Keratinocyte (primary cell): ENCODE results near the gene SLC44A5. TPM values are rescaled to one million over a fixed set of nuclear protein-coding genes. Genes with fewer than 3 reads are reported as not detected.

Experiments
- DNase-seq: peaks from one replicate; pipeline ENCODE4 v3.0.0-alpha.2; 2011; ENCODE audit warnings: low read depth, missing footprints, low spot score
- FAIRE-seq: peaks from 2 replicates; lab custom pipeline; 2011; peaks lifted over from hg19 to GRCh38; lab: Jason Lieb, UNC
- H2AFZ ChIP-seq: 2 replicates; pipeline ENCODE4 v1.6.0; 2012; ENCODE audit warnings: low read length, control low read depth, inconsistent platforms; ENCODE audit not compliant: control insufficient read depth
- H3K27ac ChIP-seq: 2 replicates; pipeline ENCODE4 v1.5.1; 2011; ENCODE audit warnings: low read length; ENCODE audit not compliant: control insufficient read depth, insufficient read depth
- H3K27me3 ChIP-seq: 3 replicates; pipeline ENCODE4 v1.6.0; 2011; ENCODE audit warnings: low read length; ENCODE audit not compliant: control insufficient read depth, insufficient read depth; ENCODE audit errors: extremely low read depth
- H3K36me3 ChIP-seq, 2 experiments: 2 replicates in 1 of 2; 3 replicates in 1 of 2; pipeline ENCODE4 v1.5.1; 2011; ENCODE audit warnings: low read length in 2 of 2, mild to moderate bottlenecking in 1 of 2; ENCODE audit not compliant: control insufficient read depth in 2 of 2, insufficient read depth in 2 of 2; ENCODE audit errors: extremely low read depth in 1 of 2
- H3K4me1 ChIP-seq: 3 replicates; pipeline ENCODE4 v1.5.1; 2011; ENCODE audit warnings: low read length; ENCODE audit not compliant: control insufficient read depth, insufficient read depth; ENCODE audit errors: extremely low read depth
- H3K4me2 ChIP-seq: 3 replicates; pipeline ENCODE4 v1.6.0; 2011; ENCODE audit warnings: low read depth, low read length; ENCODE audit not compliant: control insufficient read depth, insufficient read depth; ENCODE audit errors: extremely low read depth
- H3K4me3 ChIP-seq, 3 experiments: fragments of 200-600 bp in 1 of 3; sonication (generic) in 1 of 3; 2 replicates in 2 of 3; 3 replicates in 1 of 3; pipeline ENCODE4 v1.5.1; 2011 to 2016; ENCODE audit warnings: low read length in 3 of 3, mild to moderate bottlenecking in 3 of 3, control low read depth in 2 of 3, inconsistent platforms in 1 of 3, low read depth in 1 of 3, mixed read lengths in 1 of 3, mixed run types in 1 of 3, moderate library complexity in 1 of 3; ENCODE audit not compliant: control insufficient read depth in 2 of 3, insufficient read depth in 2 of 3; ENCODE audit errors: extremely low read depth in 1 of 3
- H3K79me2 ChIP-seq: 2 replicates; pipeline ENCODE4 v1.6.0; 2012; ENCODE audit warnings: low read length; ENCODE audit not compliant: control insufficient read depth, insufficient read depth
- H3K9ac ChIP-seq: 3 replicates; pipeline ENCODE4 v1.6.0; 2011; ENCODE audit warnings: low read length; ENCODE audit not compliant: control insufficient read depth, insufficient read depth; ENCODE audit errors: extremely low read depth
- H3K9me1 ChIP-seq: 3 replicates; pipeline ENCODE4 v1.6.0; 2011; ENCODE audit warnings: low read length; ENCODE audit not compliant: control insufficient read depth, insufficient read depth; ENCODE audit errors: extremely low read depth
- H3K9me3 ChIP-seq: 2 replicates; pipeline ENCODE4 v1.5.1; 2012; ENCODE audit warnings: low read depth, low read length; ENCODE audit not compliant: control insufficient read depth
- H4K20me1 ChIP-seq: 3 replicates; pipeline ENCODE4 v1.6.0; 2011; ENCODE audit warnings: low read length; ENCODE audit not compliant: control insufficient read depth, insufficient read depth; ENCODE audit errors: extremely low read depth
- CTCF ChIP-seq, 3 experiments: IDR thresholded peaks in 1 of 3; conservative IDR thresholded peaks in 1 of 3; optimal IDR thresholded peaks in 1 of 3; 2 replicates in 2 of 3; 3 replicates in 1 of 3; pipeline versions ENCODE3 to v1.5.1; 2011; ENCODE audit warnings: low read length in 3 of 3, mild to moderate bottlenecking in 3 of 3, moderate library complexity in 2 of 3, control low read depth in 1 of 3, inconsistent platforms in 1 of 3; ENCODE audit not compliant: insufficient read depth in 2 of 3; ENCODE audit errors: extremely low read depth in 1 of 3
- EZH2 ChIP-seq: IDR thresholded peaks from one replicate; pipeline ENCODE4 v1.6.1; 2012; ENCODE audit warnings: inconsistent platforms, mild to moderate bottlenecking, low read length, moderate library complexity
- dilution Hi-C: fragments of 300-500 bp; cut with MboI; formaldehyde crosslinking; loops from one replicate; pipeline ENCODE4 v1.7.0; 2020; ENCODE audit warnings: low sequenced_read_pairs; ENCODE audit not compliant: extremely low pct_ligation_motif_present
- polyA plus RNA-seq, 5 experiments: library from polyadenylated mRNA; depleted of rRNA in 3 of 5; stranded (reverse) in 3 of 5; stranded (forward) in 1 of 5; unstranded in 1 of 5; fragments of >200 nt; gene quantifications; 1 replicate in 1 of 5; 2 replicates in 3 of 5; 3 replicates in 1 of 5; pipeline versions ENCODE4 v1.2.1 to v1.2.3, GENCODE V29; 2011 to 2012; ENCODE audit warnings: missing spikeins in 2 of 5, low read depth in 1 of 5, low replicate concordance in 1 of 5

SLC44A5 gene
- polyA plus RNA-seq, 1 donor (not counting 4 experiments of a cell fraction or from before 2014, with no cell fraction given), result 0.72 TPM

- H3K27me3 ChIP-seq, result no peaks in the 10 kb centered on the region
- H3K9me1 ChIP-seq, result no peaks in the 10 kb centered on the region
- no peak overlapping the region for H3K4me2 ChIP-seq
- H3K79me2 ChIP-seq, result no peaks in the 10 kb centered on the region
- H3K36me3 ChIP-seq, result no peaks in the 10 kb centered on the region
- FAIRE-seq (no peak), DNase-seq (no peak)
- no peak overlapping the region for H3K9ac ChIP-seq
- no peak overlapping the region for H3K4me3 ChIP-seq
- dilution Hi-C loops, result no loop called here
- H3K9me3 ChIP-seq, result no peaks in the 10 kb centered on the region
- no peaks in the 10 kb centered on the region for H4K20me1 ChIP-seq
- H3K4me1 ChIP-seq, result no peaks in the 10 kb centered on the region
- TF ChIP-seq CTCF (optimal IDR thresholded peaks at IDR 0.05 in 1 of 3, IDR thresholded peaks at IDR 0.05 in 1 of 3, conservative IDR thresholded peaks at IDR 0.05 in 1 of 3; ENCODE audit: extremely low read depth in 1 of 3, insufficient read depth in 2 of 3, low read length in 3 of 3) (no peak), EZH2 (no peak)
- H2AFZ ChIP-seq, result no peak overlapping the region
- H3K27ac ChIP-seq, result no peak overlapping the region
Observed at GRCh38 chr1:75341537-75341936, 269.4 kb downstream of the SLC44A5 start.

GRCh38 chr1:75338616-75339483, 272.1 kb downstream of the SLC44A5 start:
- H3K79me2 ChIP-seq, result no peaks in the 10 kb centered on the region
- H3K9me1 ChIP-seq, result no peaks in the 10 kb centered on the region
- no peaks in the 10 kb centered on the region for H3K9me3 ChIP-seq
- no peaks in the 10 kb centered on the region for H4K20me1 ChIP-seq
- H3K4me3 ChIP-seq, result no peak overlapping the region
- no peak overlapping the region for H2AFZ ChIP-seq
- no peak overlapping the region for H3K27ac ChIP-seq
- H3K9ac ChIP-seq, result no peak overlapping the region
- TF ChIP-seq CTCF (optimal IDR thresholded peaks at IDR 0.05 in 1 of 3, IDR thresholded peaks at IDR 0.05 in 1 of 3, conservative IDR thresholded peaks at IDR 0.05 in 1 of 3; ENCODE audit: extremely low read depth in 1 of 3, insufficient read depth in 2 of 3, low read length in 3 of 3) (no peak), EZH2 (no peak)
- no peak for FAIRE-seq
- no peaks in the 10 kb centered on the region for H3K36me3 ChIP-seq
- dilution Hi-C loops, result no loop called here
- DNase-seq, result no peak
- no peaks in the 10 kb centered on the region for H3K4me1 ChIP-seq
- no peaks in the 10 kb centered on the region for H3K27me3 ChIP-seq
- no peak overlapping the region for H3K4me2 ChIP-seq
